RPMI7951 (cell line): ENCODE measurements around the gene TMEM86B. TPM values are rescaled to one million over a fixed set of nuclear protein-coding genes. Genes with fewer than 3 reads are reported as not detected.

Source experiments
- DNase-seq: peaks from one replicate; pipeline ENCODE4 v3.0.0-alpha.2; 2012; ENCODE audit warnings: low read depth
- total RNA-seq: library from RNA; depleted of rRNA; stranded (reverse); fragments of >200 nt; shearing (Covaris generic); gene quantifications from 2 replicates; pipeline ENCODE4 v1.2.3, GENCODE V29; 2014; rRNA removed

Gene TMEM86B, protein sequence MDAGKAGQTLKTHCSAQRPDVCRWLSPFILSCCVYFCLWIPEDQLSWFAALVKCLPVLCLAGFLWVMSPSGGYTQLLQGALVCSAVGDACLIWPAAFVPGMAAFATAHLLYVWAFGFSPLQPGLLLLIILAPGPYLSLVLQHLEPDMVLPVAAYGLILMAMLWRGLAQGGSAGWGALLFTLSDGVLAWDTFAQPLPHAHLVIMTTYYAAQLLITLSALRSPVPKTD
- total RNA-seq = 0.20 and 0.60 TPM in 2 replicates

GRCh38 chr19:55228403-55229031 lies at the start of gene TMEM86B:
Gene TMEM86B (minus strand): TSS chr19:55228763. CDS start chr19:55228741, 22 bp downstream.
- no peak for DNase-seq

- no peak for DNase-seq
These were observed 48.9 kb upstream of the TMEM86B start for GRCh38 chr19:55277494-55277893.

GRCh38 chr19:55276720-55277430 lies 48.3 kb upstream of the TMEM86B start:
- DNase-seq = no peak

DNA sequence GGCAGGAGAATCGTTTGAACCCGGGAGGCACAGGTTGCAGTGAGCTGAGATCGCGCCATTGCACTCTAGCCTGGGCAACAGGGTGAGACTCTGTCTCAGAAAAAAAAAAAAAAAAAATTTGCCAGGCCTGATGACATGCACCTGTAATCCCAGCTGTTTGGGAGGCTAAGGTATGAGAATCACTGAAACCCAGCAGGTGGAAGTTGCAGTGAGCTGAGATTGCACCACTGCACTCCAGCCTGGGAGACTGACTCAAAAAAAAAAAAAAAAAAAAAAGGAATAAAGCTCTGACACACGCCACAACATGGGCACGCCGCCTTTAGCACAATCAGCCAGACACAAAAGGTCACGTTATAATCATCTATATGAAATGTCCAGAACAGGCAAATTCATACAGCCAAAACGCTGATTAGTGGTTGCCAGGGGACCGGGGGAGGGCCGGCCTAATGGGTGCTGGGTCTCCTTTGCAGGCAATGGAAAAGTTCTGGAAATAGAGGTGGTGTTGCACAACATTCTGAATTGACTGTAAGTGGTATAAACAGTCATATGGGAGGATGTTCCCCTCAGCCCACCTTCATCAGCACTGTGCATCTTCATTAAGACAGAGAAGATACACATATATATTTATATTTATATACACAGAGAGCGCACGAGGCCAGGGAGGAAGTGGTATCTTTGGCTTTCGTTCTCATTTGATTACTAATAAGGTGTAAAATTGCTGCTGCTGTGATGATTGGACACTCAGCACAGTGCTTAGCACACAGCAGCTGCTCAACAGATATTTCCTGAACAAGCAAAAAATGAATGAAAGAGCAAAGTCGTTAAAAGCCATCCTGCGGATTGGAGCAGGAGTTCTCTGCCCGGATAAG lies 47.5 kb upstream of the TMEM86B start:
- DNase-seq = no peak

DNA sequence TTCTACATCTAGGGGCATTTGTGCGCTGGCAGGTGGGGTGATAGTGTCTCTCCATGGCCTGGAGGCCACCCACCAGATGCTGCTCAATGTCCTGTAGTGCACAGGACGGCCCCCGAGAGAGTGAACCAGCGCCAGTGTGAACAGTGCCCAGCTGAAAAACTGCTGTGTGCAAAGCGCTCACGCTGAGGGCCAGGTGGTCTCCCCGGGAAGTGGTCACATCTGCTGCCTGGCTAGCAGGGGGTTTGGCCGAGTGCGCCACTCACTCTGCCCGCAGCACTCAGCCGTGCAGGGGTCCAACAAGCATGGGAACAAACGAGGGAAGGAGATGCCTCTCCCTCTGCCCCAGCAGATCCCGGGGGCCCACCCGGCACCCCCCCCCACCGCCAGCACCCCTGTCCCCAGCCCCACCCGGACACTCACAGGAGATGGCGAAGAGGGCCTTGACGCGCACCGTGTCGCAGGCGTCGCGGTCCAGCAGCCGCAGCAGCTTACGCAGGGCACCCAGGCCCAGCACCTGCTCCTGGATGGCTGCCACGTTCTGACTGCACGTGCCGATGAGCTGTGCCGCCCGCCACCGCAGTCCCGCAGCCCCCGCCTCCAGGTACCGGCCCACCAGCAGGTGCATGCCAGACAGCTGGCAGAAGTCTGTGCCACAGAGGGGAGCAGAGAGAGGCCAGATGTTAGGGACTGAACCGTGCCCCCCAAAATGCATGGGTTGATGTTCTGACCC lies 45.6 kb upstream of the TMEM86B start:
- no peak for DNase-seq

GRCh38 chr19:55272142-55272541 lies 43.6 kb upstream of the TMEM86B start:
- no peak for DNase-seq

GRCh38 chr19:55270172-55270942 lies 41.8 kb upstream of the TMEM86B start:
- no peak for DNase-seq

- no peak for DNase-seq
These were observed 40.7 kb upstream of the TMEM86B start for GRCh38 chr19:55269299-55269698.

DNA sequence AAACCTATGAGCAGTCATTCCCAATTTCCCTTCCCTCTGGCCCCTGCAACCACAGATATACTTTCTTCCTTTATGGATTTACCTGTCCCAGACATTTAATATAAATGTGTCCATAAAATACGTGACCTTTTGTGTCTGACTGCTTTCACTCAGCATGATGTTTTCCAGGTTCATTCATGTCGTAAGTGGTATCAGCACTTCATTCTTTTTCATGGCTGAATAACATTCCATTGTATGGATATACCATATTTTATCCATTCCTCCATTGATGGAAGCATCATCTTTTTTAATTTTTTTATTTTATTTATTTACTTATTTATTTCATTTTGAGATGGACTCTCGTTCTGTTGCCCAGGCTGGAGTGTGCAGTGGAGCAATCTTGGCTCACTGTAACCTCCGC lies 38.3 kb upstream of the TMEM86B start:
- no peak for DNase-seq

DNA sequence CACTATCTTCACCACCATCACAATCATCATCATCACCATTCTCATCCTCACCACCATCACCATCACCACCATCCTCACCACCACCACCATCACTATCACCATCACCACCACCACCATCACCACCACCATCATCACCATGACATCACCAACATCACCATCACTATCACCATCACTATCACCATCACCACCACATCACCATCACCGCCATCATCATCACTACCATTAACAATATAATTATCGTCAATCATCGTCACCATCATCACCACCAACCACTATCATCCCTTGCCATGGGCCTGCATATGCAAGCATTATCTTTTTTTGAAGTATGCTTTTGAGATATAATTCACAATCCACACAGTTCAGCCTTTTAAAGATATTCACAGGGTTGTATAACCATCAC lies 37.8 kb upstream of the TMEM86B start:
- no peak for DNase-seq

- no peak for DNase-seq
These were observed 37.3 kb upstream of the TMEM86B start for GRCh38 chr19:55265723-55266386.

DNA sequence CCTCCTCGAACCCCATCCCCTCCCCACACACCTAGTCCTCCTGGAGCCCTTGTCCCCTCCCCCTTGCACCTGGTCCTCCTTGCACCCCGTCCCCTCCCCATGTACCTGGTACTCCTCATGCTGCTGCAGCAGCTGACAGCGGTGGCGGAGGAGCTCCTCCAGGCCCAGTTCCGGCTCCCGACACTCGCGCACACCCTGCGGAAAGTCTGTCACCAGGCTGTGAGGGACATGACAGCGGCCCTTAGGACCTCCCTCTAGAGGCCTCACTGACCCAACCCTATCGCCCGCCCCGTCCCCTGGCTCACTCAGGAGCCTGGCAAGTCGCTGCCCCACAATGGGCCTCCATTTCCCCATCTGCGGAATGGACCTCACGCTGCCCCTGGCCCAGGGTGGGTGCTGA lies 36.6 kb upstream of the TMEM86B start:
- no peak for DNase-seq

DNA sequence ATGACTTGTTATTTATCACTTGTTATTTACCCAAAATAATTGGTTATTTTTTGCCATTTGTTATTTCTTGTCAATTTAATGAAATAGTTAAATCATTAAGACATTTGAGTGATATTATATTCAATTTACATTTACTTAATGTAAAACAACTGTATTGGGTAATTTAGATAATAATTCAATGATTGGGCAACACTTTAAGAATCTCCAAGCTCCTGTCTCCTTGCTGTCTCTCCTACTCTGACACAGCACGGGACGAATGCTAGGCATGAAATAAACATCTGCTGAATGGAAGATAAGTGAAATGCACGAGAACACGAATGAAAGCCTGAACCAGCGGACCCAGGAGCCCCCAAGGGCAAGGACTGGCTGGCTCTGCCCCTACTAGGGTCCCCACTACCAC lies 36.0 kb upstream of the TMEM86B start:
- no peak for DNase-seq

DNA sequence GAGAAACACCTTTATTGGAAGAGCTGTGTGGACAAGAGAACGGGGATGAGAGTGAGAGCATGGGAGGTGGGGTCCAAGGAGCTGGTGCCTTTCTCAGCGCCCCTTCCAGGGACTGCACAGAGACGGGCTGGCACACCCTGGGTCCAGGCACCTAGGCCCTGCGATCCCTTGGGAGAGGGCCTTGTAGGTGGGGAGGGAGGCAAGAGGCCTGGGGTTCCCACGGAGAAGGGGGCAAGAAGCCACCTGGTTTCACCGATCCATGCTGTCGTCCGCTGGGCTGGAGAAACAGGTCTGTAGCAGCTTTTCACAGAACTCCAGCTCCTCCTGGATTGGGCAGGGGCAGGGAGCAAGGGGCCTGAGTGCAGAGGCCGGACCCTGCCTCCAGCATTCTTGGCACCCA lies 33.8 kb upstream of the TMEM86B start:
- no peak for DNase-seq

DNA sequence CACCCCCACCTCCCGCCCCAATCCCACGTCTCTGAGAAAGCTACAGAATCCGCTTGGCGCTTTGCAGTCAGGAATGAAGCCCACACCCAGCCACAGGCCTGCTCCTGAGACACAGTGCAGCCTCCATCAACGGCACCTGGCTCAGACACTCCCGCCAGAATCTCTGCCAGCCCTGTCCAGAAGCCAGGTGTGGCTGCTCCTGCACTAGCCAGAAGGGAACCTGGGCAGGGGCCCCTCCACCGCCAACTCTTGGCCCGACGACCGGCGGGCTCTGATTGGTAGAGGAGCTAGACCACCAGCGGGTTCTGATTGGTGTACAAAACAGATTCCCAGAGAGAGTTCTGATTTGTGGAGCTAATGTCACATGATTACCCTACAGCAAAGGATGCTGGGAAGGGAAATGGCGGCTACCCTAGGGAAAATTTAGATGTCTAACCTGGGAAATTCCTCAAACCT lies 33.1 kb upstream of the TMEM86B start:
- no peak for DNase-seq

DNA sequence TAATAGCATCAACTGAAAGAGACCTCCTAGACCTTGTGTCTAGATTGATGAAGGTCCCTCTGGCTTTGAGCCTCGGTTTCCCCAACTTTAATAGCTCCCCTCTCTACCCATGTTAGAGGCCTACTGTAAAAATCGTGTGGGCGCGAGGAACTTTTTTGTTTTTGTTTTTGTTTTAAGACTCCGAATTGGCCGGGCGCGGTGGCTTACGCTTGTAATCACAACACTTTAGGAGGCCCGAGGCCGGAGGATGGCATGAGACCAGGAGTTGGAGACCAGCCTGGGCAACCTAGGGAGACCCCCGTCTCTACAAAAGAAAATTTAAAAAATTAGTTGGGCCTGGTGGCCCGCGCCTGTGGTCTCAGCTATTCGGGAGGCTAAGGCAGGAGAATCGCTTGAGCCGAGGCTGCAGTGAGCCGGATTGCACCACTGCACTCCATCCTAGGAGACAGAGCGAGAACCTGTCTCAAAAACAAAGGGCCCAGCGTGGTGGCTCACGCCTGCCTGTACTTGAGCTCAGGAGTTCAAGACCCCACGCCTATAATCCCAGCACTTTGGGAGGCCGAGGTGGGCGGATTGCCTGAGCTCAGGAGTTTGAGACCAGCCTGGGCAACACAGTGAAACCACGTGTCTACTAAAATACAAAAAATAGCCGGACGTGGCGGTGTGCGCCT lies 31.1 kb upstream of the TMEM86B start:
- DNase-seq = peak; percentile 16

GRCh38 chr19:55258828-55259539 lies 30.4 kb upstream of the TMEM86B start, which contains the start of gene PPP6R1:
Gene PPP6R1 (minus strand): TSS chr19:55259017. CDS start chr19:55247103, 11,914 bp downstream.
- peak; percentile 99 for DNase-seq

DNA sequence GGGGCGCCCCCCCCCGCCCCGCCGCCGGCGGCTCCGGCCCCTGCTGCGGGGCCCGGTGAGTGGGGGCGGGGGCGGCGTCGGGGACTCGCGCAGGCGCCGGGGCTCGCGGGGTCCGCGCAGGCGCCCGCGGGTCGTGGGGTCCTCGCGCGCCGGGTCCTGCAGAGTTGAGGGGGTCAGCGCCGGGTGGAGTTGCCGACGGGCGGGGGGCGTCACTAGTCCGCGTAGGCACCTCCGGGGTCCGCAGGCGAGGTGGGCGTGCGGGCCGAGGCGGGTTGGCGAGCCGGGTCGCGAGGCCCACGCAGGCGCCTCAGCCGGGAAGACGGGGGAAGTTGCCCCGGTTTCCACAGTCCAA lies 29.9 kb upstream of the TMEM86B start:
- DNase-seq = no peak
